Measurements from ENCODE around the gene TARP.
"Not testable (repeated sequence)": the region's sequence is repeated elsewhere in the genome, so short reads cannot be mapped to it uniquely, and the experiment has no call there.

TARP gene

GRCh38 chr7:38259157-38259556, 14.3 kb downstream of the TARP start:
- not testable (repeated sequence) for DNase-seq

- DNase-seq, result no peak
Measured at GRCh38 chr7:38257350-38257677, 16.1 kb downstream of the TARP start.

GRCh38 chr7:38249849-38250248, 23.6 kb downstream of the TARP start:
- DNase-seq, result peak; percentile 43

GRCh38 chr7:38248069-38248567, 25.3 kb downstream of the TARP start:
- no peak for DNase-seq

- DNase-seq, result no peak
Measured at GRCh38 chr7:38245409-38245977, 27.9 kb downstream of the TARP start.

GRCh38 chr7:38244516-38244915, 28.9 kb downstream of the TARP start:
- no peak for DNase-seq

- DNase-seq, result peak; percentile 56
Measured at GRCh38 chr7:38243345-38243744, 30.1 kb downstream of the TARP start.

- no peak for DNase-seq
Measured at GRCh38 chr7:38242814-38243213, 30.6 kb downstream of the TARP start.

- no peak for DNase-seq
Measured at GRCh38 chr7:38241071-38241470, 32.4 kb downstream of the TARP start.

GRCh38 chr7:38239129-38239528, 34.3 kb downstream of the TARP start:
- not testable (repeated sequence) for DNase-seq

GRCh38 chr7:38235606-38236005, 37.8 kb downstream of the TARP start:
- no peak for DNase-seq

GRCh38 chr7:38234759-38235158, 38.7 kb downstream of the TARP start:
- not testable (repeated sequence) for DNase-seq

- DNase-seq, result peak; percentile 62
Measured at GRCh38 chr7:38232502-38233366, 40.7 kb downstream of the TARP start.

GRCh38 chr7:38229884-38230642, 43.4 kb downstream of the TARP start:
- DNase-seq, result no peak

GRCh38 chr7:38229386-38229785, 44.0 kb downstream of the TARP start:
- DNase-seq, result no peak

GRCh38 chr7:38224392-38224791, 49.0 kb downstream of the TARP start:
- no peak for DNase-seq

GRCh38 chr7:38223306-38223705, 50.1 kb downstream of the TARP start:
- DNase-seq, result peak; percentile 56

- peak; percentile 53 for DNase-seq
Measured at GRCh38 chr7:38222481-38223096, 50.8 kb downstream of the TARP start.

- no peak for DNase-seq
Measured at GRCh38 chr7:38220452-38220851, 53.0 kb downstream of the TARP start.

GRCh38 chr7:38217672-38218071, 55.8 kb downstream of the TARP start:
- DNase-seq, result no peak

- DNase-seq, result peak; percentile 93
Measured at GRCh38 chr7:38215735-38216670, 57.4 kb downstream of the TARP start.

- no peak for DNase-seq
Measured at GRCh38 chr7:38215115-38215514, 58.3 kb downstream of the TARP start.
